Measurements from ENCODE around the gene DOK4.
A peak's percentile ranks its signal among the peaks of the same experiment; 100 is the strongest.

DOK4 gene

DNA sequence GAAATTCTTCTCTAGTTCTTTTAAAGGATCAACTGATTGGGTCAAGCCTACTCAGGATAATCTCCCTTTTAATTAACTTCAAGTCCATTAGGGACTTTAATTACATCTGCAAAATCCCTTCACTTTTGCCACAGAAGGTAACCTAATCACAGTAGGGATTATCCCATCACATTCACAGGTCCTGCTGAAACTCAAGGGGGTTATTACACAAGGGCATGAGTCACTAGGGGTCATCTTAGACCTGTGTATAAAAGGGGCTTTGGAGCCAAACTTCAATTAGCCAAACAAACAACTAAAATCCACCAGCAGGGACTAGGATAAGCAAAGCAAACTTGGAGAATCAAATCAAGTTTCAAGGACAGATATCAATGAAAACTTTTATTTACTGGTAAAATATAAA lies 58.5 kb downstream of the DOK4 start:
- no peak overlapping the region for H3K27ac ChIP-seq (ENCODE audit: low read length, poor library complexity, severe bottlenecking)
- no peak overlapping the region for H2BK12ac ChIP-seq (ENCODE audit: low read length in 2 of 2)
- H3K18ac ChIP-seq (ENCODE audit: low read depth in 1 of 2, low read length in 2 of 2), result no peak overlapping the region
- H3K4me2 ChIP-seq (ENCODE audit: low read length, poor library complexity, severe bottlenecking), result no peak overlapping the region
- peak; percentile 16 for DNase-seq
- no peak overlapping the region for H2BK120ac ChIP-seq (ENCODE audit: low read depth, low read length)
- H3K79me1 ChIP-seq (replicated peaks; ENCODE audit: low read length, poor library complexity, severe bottlenecking), result peaks cover 2% of the 10 kb centered on the region
- peaks cover 51 to 61% of the 10 kb centered on the region in 2 experiments for H3K36me3 ChIP-seq (ENCODE audit: control insufficient read depth in 1 of 2, insufficient read depth in 2 of 2, low read depth in 1 of 2, low read length in 2 of 2)
- H4K8ac ChIP-seq (ENCODE audit: low read length), result no peak overlapping the region
- no peak overlapping the region for H3K9ac ChIP-seq (ENCODE audit: low read length)
- no peak overlapping the region for H3K4ac ChIP-seq (ENCODE audit: low read depth in 1 of 2, low read length in 2 of 2)
- H3K9me3 ChIP-seq (ENCODE audit: control insufficient read depth, low read length), result no peaks in the 10 kb centered on the region
- no peak overlapping the region for H2BK15ac ChIP-seq (ENCODE audit: low read depth, poor library complexity, severe bottlenecking)
- H2AK5ac ChIP-seq (ENCODE audit: low read length, severe bottlenecking), result no peak overlapping the region
- H3K27me3 ChIP-seq (ENCODE audit: control insufficient read depth in 1 of 2, insufficient read depth in 1 of 2, low read length in 2 of 2), result no peaks in the 10 kb centered on the region
- H3K4me1 ChIP-seq (ENCODE audit: control insufficient read depth, insufficient read depth, low read depth, low read length), result no peaks in the 10 kb centered on the region
- H3K14ac ChIP-seq (ENCODE audit: low read length in 2 of 2), result no peak overlapping the region
- H2BK5ac ChIP-seq (ENCODE audit: low read depth, low read length, poor library complexity, severe bottlenecking), result no peak overlapping the region
- no peak overlapping the region for H4K91ac ChIP-seq (ENCODE audit: low read length)
- H3K23ac ChIP-seq (ENCODE audit: low read length in 2 of 2), result no peak overlapping the region
- H2AFZ ChIP-seq (ENCODE audit: low read depth, low read length), result no peak overlapping the region
- no peak overlapping the region for H3K4me3 ChIP-seq (ENCODE audit: insufficient read depth in 1 of 2, low read depth in 1 of 2, low read length in 2 of 2)

GRCh38 chr16:57427307-57427706 lies 59.0 kb downstream of the DOK4 start:
- Histone ChIP-seq H3K23ac (ENCODE audit: low read length in 2 of 2) (no peak overlapping the region), H3K4me1 (ENCODE audit: control insufficient read depth, insufficient read depth, low read depth, low read length) (no peaks in the 10 kb centered on the region), H3K4me3 (ENCODE audit: insufficient read depth in 1 of 2, low read depth in 1 of 2, low read length in 2 of 2) (no peak overlapping the region), H2BK120ac (ENCODE audit: low read depth, low read length) (no peak overlapping the region), H2AFZ (ENCODE audit: low read depth, low read length) (no peak overlapping the region), H3K27me3 (ENCODE audit: control insufficient read depth in 1 of 2, insufficient read depth in 1 of 2, low read length in 2 of 2) (no peaks in the 10 kb centered on the region), H3K18ac (ENCODE audit: low read depth in 1 of 2, low read length in 2 of 2) (no peak overlapping the region), H2BK12ac (ENCODE audit: low read length in 2 of 2) (no peak overlapping the region), H4K8ac (ENCODE audit: low read length) (no peak overlapping the region), H3K9me3 (ENCODE audit: control insufficient read depth, low read length) (no peaks in the 10 kb centered on the region), H3K79me1 (replicated peaks; ENCODE audit: low read length, poor library complexity, severe bottlenecking) (peaks cover 2% of the 10 kb centered on the region), H4K91ac (ENCODE audit: low read length) (no peak overlapping the region), H2BK15ac (ENCODE audit: low read depth, poor library complexity, severe bottlenecking) (no peak overlapping the region), H2BK5ac (ENCODE audit: low read depth, low read length, poor library complexity, severe bottlenecking) (no peak overlapping the region), H3K4me2 (ENCODE audit: low read length, poor library complexity, severe bottlenecking) (no peak overlapping the region), H3K9ac (ENCODE audit: low read length) (no peak overlapping the region), H3K4ac (ENCODE audit: low read depth in 1 of 2, low read length in 2 of 2) (no peak overlapping the region), H2AK5ac (ENCODE audit: low read length, severe bottlenecking) (no peak overlapping the region), H3K14ac (ENCODE audit: low read length in 2 of 2) (no peak overlapping the region), H3K36me3 (ENCODE audit: control insufficient read depth in 1 of 2, insufficient read depth in 2 of 2, low read depth in 1 of 2, low read length in 2 of 2) (peaks cover 47 to 56% of the 10 kb centered on the region in 2 experiments), H3K27ac (ENCODE audit: low read length, poor library complexity, severe bottlenecking) (no peak overlapping the region)
- 97% methylated on average over 8 of the region's 8 CpGs for WGBS
- no peak for DNase-seq

DNA sequence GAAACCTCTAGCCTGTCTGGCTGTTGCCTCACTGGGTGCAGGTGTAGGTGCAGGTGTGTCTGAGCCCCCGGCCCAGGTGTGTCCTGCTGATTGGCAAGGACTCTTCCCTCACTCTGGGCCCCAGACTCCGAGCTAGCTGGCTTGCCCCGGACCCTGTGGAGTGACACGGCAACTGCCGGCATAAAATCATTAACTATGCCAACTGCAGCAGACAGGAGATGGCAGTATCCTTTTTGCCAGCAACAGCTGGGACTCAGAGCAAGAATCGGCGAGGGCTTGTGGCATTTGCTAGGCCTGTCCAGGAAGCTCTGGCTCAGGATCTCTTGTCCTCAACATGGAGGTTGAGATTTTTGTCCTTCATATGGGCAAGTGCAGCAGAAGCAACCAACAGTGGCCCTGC lies 59.9 kb downstream of the DOK4 start:
- no peak overlapping the region for H3K9ac ChIP-seq (ENCODE audit: low read length)
- no peak overlapping the region for H3K4ac ChIP-seq (ENCODE audit: low read depth in 1 of 2, low read length in 2 of 2)
- peaks cover 41 to 46% of the 10 kb centered on the region in 2 experiments for H3K36me3 ChIP-seq (ENCODE audit: control insufficient read depth in 1 of 2, insufficient read depth in 2 of 2, low read depth in 1 of 2, low read length in 2 of 2)
- H3K4me2 ChIP-seq (ENCODE audit: low read length, poor library complexity, severe bottlenecking), result no peak overlapping the region
- H2BK15ac ChIP-seq (ENCODE audit: low read depth, poor library complexity, severe bottlenecking), result no peak overlapping the region
- H4K91ac ChIP-seq (ENCODE audit: low read length), result no peak overlapping the region
- H2BK120ac ChIP-seq (ENCODE audit: low read depth, low read length), result no peak overlapping the region
- no peak overlapping the region for H2BK12ac ChIP-seq (ENCODE audit: low read length in 2 of 2)
- DNase-seq, result no peak
- no peak overlapping the region for H2AFZ ChIP-seq (ENCODE audit: low read depth, low read length)
- no peak overlapping the region for H3K27ac ChIP-seq (ENCODE audit: low read length, poor library complexity, severe bottlenecking)
- 97% methylated on average over 7 of the region's 7 CpGs for WGBS
- H3K27me3 ChIP-seq (ENCODE audit: control insufficient read depth in 1 of 2, insufficient read depth in 1 of 2, low read length in 2 of 2), result no peaks in the 10 kb centered on the region
- no peak overlapping the region for H2BK5ac ChIP-seq (ENCODE audit: low read depth, low read length, poor library complexity, severe bottlenecking)
- no peak overlapping the region for H2AK5ac ChIP-seq (ENCODE audit: low read length, severe bottlenecking)
- H3K79me1 ChIP-seq (replicated peaks; ENCODE audit: low read length, poor library complexity, severe bottlenecking), result peaks cover 2% of the 10 kb centered on the region
- H3K9me3 ChIP-seq (ENCODE audit: control insufficient read depth, low read length), result no peaks in the 10 kb centered on the region
- no peak overlapping the region for H4K8ac ChIP-seq (ENCODE audit: low read length)
- no peak overlapping the region for H3K23ac ChIP-seq (ENCODE audit: low read length in 2 of 2)
- H3K4me1 ChIP-seq (ENCODE audit: control insufficient read depth, insufficient read depth, low read depth, low read length), result no peaks in the 10 kb centered on the region
- no peak overlapping the region for H3K4me3 ChIP-seq (ENCODE audit: insufficient read depth in 1 of 2, low read depth in 1 of 2, low read length in 2 of 2)
- H3K14ac ChIP-seq (ENCODE audit: low read length in 2 of 2), result no peak overlapping the region
- H3K18ac ChIP-seq (ENCODE audit: low read depth in 1 of 2, low read length in 2 of 2), result no peak overlapping the region

- no peak overlapping the region for H3K4me3 ChIP-seq (ENCODE audit: insufficient read depth in 1 of 2, low read depth in 1 of 2, low read length in 2 of 2)
- H4K8ac ChIP-seq (ENCODE audit: low read length), result no peak overlapping the region
- H3K18ac ChIP-seq (ENCODE audit: low read depth in 1 of 2, low read length in 2 of 2), result no peak overlapping the region
- H3K4ac ChIP-seq (ENCODE audit: low read depth in 1 of 2, low read length in 2 of 2), result no peak overlapping the region
- no peak overlapping the region for H3K23ac ChIP-seq (ENCODE audit: low read length in 2 of 2)
- peaks cover 24 to 29% of the 10 kb centered on the region in 2 experiments for H3K36me3 ChIP-seq (ENCODE audit: control insufficient read depth in 1 of 2, insufficient read depth in 2 of 2, low read depth in 1 of 2, low read length in 2 of 2)
- DNase-seq, result no peak
- no peaks in the 10 kb centered on the region for H3K4me1 ChIP-seq (ENCODE audit: control insufficient read depth, insufficient read depth, low read depth, low read length)
- H2AK5ac ChIP-seq (ENCODE audit: low read length, severe bottlenecking), result no peak overlapping the region
- no peak overlapping the region for H3K27ac ChIP-seq (ENCODE audit: low read length, poor library complexity, severe bottlenecking)
- no peak overlapping the region for H2BK12ac ChIP-seq (ENCODE audit: low read length in 2 of 2)
- H3K14ac ChIP-seq (ENCODE audit: low read length in 2 of 2), result no peak overlapping the region
- no peak overlapping the region for H2BK5ac ChIP-seq (ENCODE audit: low read depth, low read length, poor library complexity, severe bottlenecking)
- H3K4me2 ChIP-seq (ENCODE audit: low read length, poor library complexity, severe bottlenecking), result no peak overlapping the region
- whole genome bisulfite sequencing, result 94% methylated on average over 3 of the region's 3 CpGs
- no peaks in the 10 kb centered on the region for H3K27me3 ChIP-seq (ENCODE audit: control insufficient read depth in 1 of 2, insufficient read depth in 1 of 2, low read length in 2 of 2)
- H3K9ac ChIP-seq (ENCODE audit: low read length), result no peak overlapping the region
- no peak overlapping the region for H2BK120ac ChIP-seq (ENCODE audit: low read depth, low read length)
- no peaks in the 10 kb centered on the region for H3K79me1 ChIP-seq (replicated peaks; ENCODE audit: low read length, poor library complexity, severe bottlenecking)
- no peak overlapping the region for H2BK15ac ChIP-seq (ENCODE audit: low read depth, poor library complexity, severe bottlenecking)
- no peak overlapping the region for H4K91ac ChIP-seq (ENCODE audit: low read length)
- no peaks in the 10 kb centered on the region for H3K9me3 ChIP-seq (ENCODE audit: control insufficient read depth, low read length)
- no peak overlapping the region for H2AFZ ChIP-seq (ENCODE audit: low read depth, low read length)
These were observed 61.7 kb downstream of the DOK4 start for GRCh38 chr16:57424583-57424982.
